Measurements from ENCODE around the gene PRDM1. TPM values are rescaled to one million over a fixed set of nuclear protein-coding genes. Genes with fewer than 3 reads are reported as not detected.

Gene PRDM1
- total and polyA plus RNA-seq, 3 experiments from 2014 or later, result 79.8 to 90.7 (median 88.2) TPM

GRCh38 chr6:106059331-106059730 is 26.8 kb upstream of the PRDM1 start:
- Histone ChIP-seq H3K4me1 (ENCODE audit: insufficient read depth, low read length) (peaks cover 21% of the 10 kb centered on the region), H3K9me3 (ENCODE audit: low read length) (no peaks in the 10 kb centered on the region), H3K27ac (ENCODE audit: low read depth, low read length) (no peak overlapping the region), H3K27me3 (ENCODE audit: insufficient read depth, low read length, poor library complexity, severe bottlenecking) (no peaks in the 10 kb centered on the region), H3K4me3 (ENCODE audit: low read length) (no peak overlapping the region), H3K36me3 (ENCODE audit: insufficient read depth, low read length) (no peaks in the 10 kb centered on the region)
- CTCF ChIA-PET, result no interaction called here
- Mint-ChIP-seq H3K4me3 (no peak overlapping the region), H3K36me3 (peaks cover 0 to 2% (median 0%) of the 10 kb centered on the region in 3 donors), H3K4me1 (peaks cover 26 to 33% (median 29%) of the 10 kb centered on the region in 3 donors), H3K27ac (no peak overlapping the region), H3K9me3 (no peaks in the 10 kb centered on the region), H3K27me3 (no peaks in the 10 kb centered on the region)
- POLR2A ChIA-PET, result interaction anchor here (0.6 kb wide), 1 partner anchor 478 kb away, joined by 8 read pairs; no protein-coding TSS in a partner anchor
- DNase-seq, result no peak

GRCh38 chr6:106060167-106060566 is 26.0 kb upstream of the PRDM1 start:
- H3K36me3 Mint-ChIP-seq, result peaks cover 0 to 2% (median 0%) of the 10 kb centered on the region in 3 donors
- Histone ChIP-seq H3K36me3 (ENCODE audit: insufficient read depth, low read length) (no peaks in the 10 kb centered on the region), H3K4me1 (ENCODE audit: insufficient read depth, low read length) (peaks cover 21% of the 10 kb centered on the region), H3K27ac (ENCODE audit: low read depth, low read length) (no peak overlapping the region), H3K4me3 (ENCODE audit: low read length) (no peak overlapping the region), H3K9me3 (ENCODE audit: low read length) (no peaks in the 10 kb centered on the region), H3K27me3 (ENCODE audit: insufficient read depth, low read length, poor library complexity, severe bottlenecking) (no peaks in the 10 kb centered on the region)
- no peaks in the 10 kb centered on the region for H3K27me3 Mint-ChIP-seq
- H3K4me1 Mint-ChIP-seq, result peaks cover 24 to 30% (median 28%) of the 10 kb centered on the region in 3 donors
- POLR2A ChIA-PET, result no interaction called here
- CTCF ChIA-PET, result no interaction called here
- no peak overlapping the region for H3K4me3 Mint-ChIP-seq
- no peak overlapping the region for H3K27ac Mint-ChIP-seq
- no peaks in the 10 kb centered on the region for H3K9me3 Mint-ChIP-seq
- DNase-seq, result no peak

DNA sequence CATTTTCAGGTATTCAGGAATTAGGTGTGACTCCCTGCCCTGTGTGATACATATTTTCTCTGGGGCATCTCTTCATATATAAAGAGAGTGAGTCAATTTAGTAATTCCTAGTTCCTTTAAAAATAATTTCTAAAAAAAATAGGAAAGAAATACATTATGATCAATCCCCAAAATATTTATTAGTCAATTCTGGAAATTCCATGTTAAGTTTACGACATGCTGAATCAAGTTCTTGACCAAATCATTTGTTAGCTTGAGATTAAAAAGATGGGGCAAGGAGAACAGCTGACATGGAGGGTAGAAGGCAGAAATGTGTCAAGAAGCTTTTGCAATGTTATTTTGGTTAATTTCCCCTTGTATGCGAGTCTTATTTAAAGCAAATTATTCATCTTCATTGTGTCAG is 22.7 kb upstream of the PRDM1 start:
- Mint-ChIP-seq H3K9me3 (no peaks in the 10 kb centered on the region), H3K4me3 (no peak overlapping the region), H3K36me3 (peaks cover 0 to 2% (median 0%) of the 10 kb centered on the region in 3 donors), H3K4me1 (no peaks in the 10 kb centered on the region), H3K27me3 (no peaks in the 10 kb centered on the region), H3K27ac (no peak overlapping the region)
- Histone ChIP-seq H3K27me3 (ENCODE audit: insufficient read depth, low read length, poor library complexity, severe bottlenecking) (no peaks in the 10 kb centered on the region), H3K4me1 (ENCODE audit: insufficient read depth, low read length) (no peaks in the 10 kb centered on the region), H3K36me3 (ENCODE audit: insufficient read depth, low read length) (no peaks in the 10 kb centered on the region), H3K27ac (ENCODE audit: low read depth, low read length) (no peak overlapping the region), H3K9me3 (ENCODE audit: low read length) (no peaks in the 10 kb centered on the region), H3K4me3 (ENCODE audit: low read length) (no peak overlapping the region)
- DNase-seq, result no peak
- CTCF ChIA-PET, result no interaction called here
- POLR2A ChIA-PET, result no interaction called here

GRCh38 chr6:106064142-106064541 is 22.0 kb upstream of the PRDM1 start:
- no peak overlapping the region for H3K4me3 ChIP-seq (ENCODE audit: low read length)
- H3K4me3 Mint-ChIP-seq, result no peak overlapping the region
- H3K27ac ChIP-seq (ENCODE audit: low read depth, low read length), result no peak overlapping the region
- no peak overlapping the region for H3K27ac Mint-ChIP-seq
- ChIA-PET CTCF (no interaction called here), POLR2A (no interaction called here)
- H3K27me3 Mint-ChIP-seq, result no peaks in the 10 kb centered on the region
- H3K9me3 Mint-ChIP-seq, result no peaks in the 10 kb centered on the region
- no peaks in the 10 kb centered on the region for H3K4me1 Mint-ChIP-seq
- H3K36me3 ChIP-seq (ENCODE audit: insufficient read depth, low read length), result no peaks in the 10 kb centered on the region
- peaks cover 0 to 2% (median 0%) of the 10 kb centered on the region in 3 donors for H3K36me3 Mint-ChIP-seq
- DNase-seq, result no peak
- no peaks in the 10 kb centered on the region for H3K9me3 ChIP-seq (ENCODE audit: low read length)
- no peaks in the 10 kb centered on the region for H3K4me1 ChIP-seq (ENCODE audit: insufficient read depth, low read length)
- no peaks in the 10 kb centered on the region for H3K27me3 ChIP-seq (ENCODE audit: insufficient read depth, low read length, poor library complexity, severe bottlenecking)

DNA sequence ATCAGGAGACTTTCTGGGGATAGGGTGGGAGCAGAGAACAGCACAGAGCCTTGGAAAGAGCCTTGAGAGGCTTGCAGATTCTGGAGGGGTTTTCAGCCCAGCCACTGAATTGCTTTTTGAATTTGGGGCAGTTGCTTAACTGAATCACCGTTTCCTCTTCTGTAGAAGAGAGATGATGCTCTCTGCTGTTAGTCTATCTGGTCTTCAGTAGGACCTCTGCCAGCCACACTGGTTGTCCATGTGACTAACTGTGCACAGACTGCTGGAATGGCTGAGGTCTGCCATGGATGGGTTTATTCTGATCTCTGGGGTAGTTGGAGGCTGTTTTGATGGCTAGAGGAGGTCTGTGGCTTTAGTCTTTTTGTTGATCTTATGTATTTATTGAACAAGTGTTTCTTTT is 21.4 kb upstream of the PRDM1 start:
- Mint-ChIP-seq H3K9me3 (no peaks in the 10 kb centered on the region), H3K27ac (no peak overlapping the region), H3K4me3 (no peak overlapping the region), H3K4me1 (no peaks in the 10 kb centered on the region), H3K36me3 (peaks cover 0 to 2% (median 0%) of the 10 kb centered on the region in 3 donors), H3K27me3 (no peaks in the 10 kb centered on the region)
- Histone ChIP-seq H3K9me3 (ENCODE audit: low read length) (no peaks in the 10 kb centered on the region), H3K27ac (ENCODE audit: low read depth, low read length) (no peak overlapping the region), H3K27me3 (ENCODE audit: insufficient read depth, low read length, poor library complexity, severe bottlenecking) (no peaks in the 10 kb centered on the region), H3K36me3 (ENCODE audit: insufficient read depth, low read length) (no peaks in the 10 kb centered on the region), H3K4me3 (ENCODE audit: low read length) (no peak overlapping the region), H3K4me1 (ENCODE audit: insufficient read depth, low read length) (no peaks in the 10 kb centered on the region)
- no peak for DNase-seq
- POLR2A ChIA-PET, result no interaction called here
- CTCF ChIA-PET, result interaction anchor here (0.7 kb wide), 1 partner anchor 8 kb away, joined by 3 read pairs; no protein-coding TSS in a partner anchor

DNA sequence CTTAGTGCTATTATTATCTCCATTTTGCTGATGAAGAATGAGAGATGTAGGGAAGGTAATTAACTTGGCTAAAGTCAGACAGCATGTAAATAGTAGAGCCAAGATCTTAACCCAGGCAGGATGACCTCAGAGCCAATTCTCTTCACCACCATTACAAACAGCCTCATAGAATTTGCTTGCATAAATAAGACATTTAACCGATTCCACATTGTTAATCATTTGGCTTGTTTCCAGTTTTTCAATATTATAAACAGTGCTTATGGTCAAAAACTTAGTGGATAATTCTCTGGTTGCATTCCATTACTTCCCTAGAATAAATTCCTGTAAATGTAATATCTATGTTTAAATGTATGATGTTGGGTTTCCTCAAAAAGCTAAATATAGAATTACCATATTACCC is 19.1 kb upstream of the PRDM1 start:
- Mint-ChIP-seq H3K4me3 (no peak overlapping the region), H3K9me3 (no peaks in the 10 kb centered on the region), H3K36me3 (peaks cover 0 to 2% (median 0%) of the 10 kb centered on the region in 3 donors), H3K4me1 (no peaks in the 10 kb centered on the region), H3K27me3 (no peaks in the 10 kb centered on the region), H3K27ac (no peak overlapping the region)
- H3K36me3 ChIP-seq (ENCODE audit: insufficient read depth, low read length), result no peaks in the 10 kb centered on the region
- H3K27ac ChIP-seq (ENCODE audit: low read depth, low read length), result no peak overlapping the region
- CTCF ChIA-PET, result no interaction called here
- no peaks in the 10 kb centered on the region for H3K4me1 ChIP-seq (ENCODE audit: insufficient read depth, low read length)
- no peak for DNase-seq
- H3K4me3 ChIP-seq (ENCODE audit: low read length), result no peak overlapping the region
- H3K9me3 ChIP-seq (ENCODE audit: low read length), result no peaks in the 10 kb centered on the region
- no peaks in the 10 kb centered on the region for H3K27me3 ChIP-seq (ENCODE audit: insufficient read depth, low read length, poor library complexity, severe bottlenecking)
- POLR2A ChIA-PET, result no interaction called here

DNA sequence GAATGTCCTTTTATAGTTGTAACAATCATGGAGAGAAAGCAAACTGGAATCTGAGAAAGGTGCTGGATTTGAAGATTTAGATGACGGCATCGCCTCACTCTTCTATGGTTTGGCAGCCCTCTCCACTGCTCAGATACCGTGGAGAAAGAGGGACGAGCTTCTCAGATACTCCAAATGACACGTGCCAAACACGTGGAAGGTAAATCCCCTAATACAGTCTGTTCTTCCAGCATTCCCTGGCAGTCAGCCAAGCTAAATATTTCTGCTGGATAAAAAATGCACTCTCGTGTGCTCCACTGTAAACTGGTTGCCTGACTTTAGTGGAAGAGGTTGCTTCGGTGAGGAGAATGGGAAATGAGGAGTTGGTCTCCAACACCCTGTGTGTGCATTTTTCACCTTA is 16.7 kb upstream of the PRDM1 start:
- no peaks in the 10 kb centered on the region for H3K27me3 Mint-ChIP-seq
- ChIA-PET POLR2A (no interaction called here), CTCF (no interaction called here)
- no peaks in the 10 kb centered on the region for H3K4me1 ChIP-seq (ENCODE audit: insufficient read depth, low read length)
- no peaks in the 10 kb centered on the region for H3K9me3 ChIP-seq (ENCODE audit: low read length)
- no peak overlapping the region for H3K4me3 Mint-ChIP-seq
- no peaks in the 10 kb centered on the region for H3K4me1 Mint-ChIP-seq
- no peak overlapping the region for H3K4me3 ChIP-seq (ENCODE audit: low read length)
- no peak overlapping the region for H3K27ac ChIP-seq (ENCODE audit: low read depth, low read length)
- H3K27ac Mint-ChIP-seq, result no peak overlapping the region
- no peaks in the 10 kb centered on the region for H3K9me3 Mint-ChIP-seq
- no peak for DNase-seq
- no peaks in the 10 kb centered on the region for H3K36me3 Mint-ChIP-seq
- H3K27me3 ChIP-seq (ENCODE audit: insufficient read depth, low read length, poor library complexity, severe bottlenecking), result no peaks in the 10 kb centered on the region
- H3K36me3 ChIP-seq (ENCODE audit: insufficient read depth, low read length), result no peaks in the 10 kb centered on the region

DNA sequence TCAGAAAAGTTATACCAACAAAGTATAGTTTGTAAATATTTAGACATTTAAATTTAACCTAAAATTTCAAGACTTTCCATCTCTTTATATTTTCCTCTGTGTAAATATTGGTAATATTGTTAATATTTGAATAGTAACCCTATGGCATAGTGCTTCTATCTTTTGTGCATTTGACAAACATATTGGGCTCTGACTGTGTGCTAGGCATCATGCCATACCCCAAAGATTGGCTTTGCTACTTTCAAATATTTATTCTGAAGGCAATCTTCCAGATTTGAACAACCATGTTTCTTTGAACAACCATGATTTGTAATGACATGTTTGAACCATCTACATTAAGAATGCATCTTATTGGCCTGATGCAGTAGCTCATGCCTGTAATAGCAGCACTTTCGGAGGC is 15.5 kb upstream of the PRDM1 start:
- H3K9me3 ChIP-seq (ENCODE audit: low read length), result no peaks in the 10 kb centered on the region
- H3K4me3 Mint-ChIP-seq, result no peak overlapping the region
- H3K36me3 ChIP-seq (ENCODE audit: insufficient read depth, low read length), result no peaks in the 10 kb centered on the region
- H3K36me3 Mint-ChIP-seq, result no peaks in the 10 kb centered on the region
- H3K4me1 ChIP-seq (ENCODE audit: insufficient read depth, low read length), result no peaks in the 10 kb centered on the region
- ChIA-PET POLR2A (no interaction called here), CTCF (no interaction called here)
- no peak overlapping the region for H3K4me3 ChIP-seq (ENCODE audit: low read length)
- H3K4me1 Mint-ChIP-seq, result no peaks in the 10 kb centered on the region
- no peak overlapping the region for H3K27ac ChIP-seq (ENCODE audit: low read depth, low read length)
- no peak overlapping the region for H3K27ac Mint-ChIP-seq
- H3K9me3 Mint-ChIP-seq, result no peaks in the 10 kb centered on the region
- DNase-seq, result no peak
- no peaks in the 10 kb centered on the region for H3K27me3 ChIP-seq (ENCODE audit: insufficient read depth, low read length, poor library complexity, severe bottlenecking)
- H3K27me3 Mint-ChIP-seq, result no peaks in the 10 kb centered on the region

Data from CD8-positive, alpha-beta memory T cell (primary cell).